Right lobe of liver (tissue), 6 donors: ENCODE data around the gene DNMT3A. TPM values are rescaled to one million over a fixed set of nuclear protein-coding genes. Genes with fewer than 3 reads are reported as not detected.

Source experiments
- ATAC-seq, 4 donors: fragments of 200-7000 bp; cut with Tn5 transposase; one replicate each; pipeline ENCODE4 v1.9.1; 2020; ENCODE audit warnings: mild to moderate bottlenecking in 4 of 4, moderate library complexity in 4 of 4
- DNase-seq, 3 donors: peaks; one replicate each; pipeline ENCODE4 v3.0.0-alpha.2; 2020
- H3K27ac ChIP-seq, 3 donors: fragments of 200-600 bp; one replicate each; pipeline ENCODE4 v1.8.0; 2022
- H3K27me3 ChIP-seq, 2 donors: fragments of 200-600 bp; one replicate each; pipeline ENCODE4 v1.8.0; 2022
- H3K36me3 ChIP-seq, 4 donors: fragments of 200-600 bp; sonication (generic) in 1 of 4; one replicate each; pipeline versions ENCODE4 v1.5.1 to v1.8.0; 2017 to 2022; ENCODE audit warnings: control low read depth in 1 of 4
- H3K4me1 ChIP-seq, 4 donors: fragments of 200-600 bp; sonication (generic) in 1 of 4; one replicate each; pipeline versions ENCODE4 v1.5.1 to v1.8.0; 2017 to 2022; ENCODE audit warnings: control low read depth in 1 of 4
- H3K4me3 ChIP-seq, 3 donors: fragments of 200-600 bp; one replicate each; pipeline ENCODE4 v1.8.0; 2022
- H3K9me3 ChIP-seq, 4 donors: fragments of 200-600 bp; sonication (generic) in 1 of 4; one replicate each; pipeline versions ENCODE4 v1.5.1 to v1.8.0; 2017 to 2022; ENCODE audit warnings: control low read depth in 1 of 4
- POLR2A ChIP-seq: fragments of 450-650 bp; IDR thresholded peaks from one replicate; pipeline ENCODE4 v1.6.1; 2017; ENCODE audit warnings: antibody characterized with exemption, mild to moderate bottlenecking
- whole genome bisulfite sequencing: methylation state at CpG from one replicate; pipeline ENCODE4 v1.1.6; 2018; ENCODE audit warnings: low coverage, low lambda C conversion rate; ENCODE audit not compliant: insufficient coverage; ENCODE audit errors: missing lambda C conversion rate; 5-methylcytosine and 5-hydroxymethylcytosine counted together
- intact Hi-C, 2 donors: fragments of 100-400 bp; cut with DNase I; formaldehyde crosslinking; loops; one replicate each; pipeline versions ENCODE4 v1.11.2 to v1.14.1; 2022
- total RNA-seq, 6 experiments: library from RNA; depleted of rRNA in 2 of 6; stranded (reverse); fragments of >200 nt in 2 of 6; fragmentation: NEBNext Ultra II Directional in 3 of 6; extraction: Animal tissue kit (Norgen Biotek cat#: 25700) in 3 of 6; gene quantifications; one replicate each; pipeline versions ENCODE4 v1.1.0 to v1.2.4, GENCODE V29; 2016 to 2023
- TF ChIP-seq, protein P1 (sequence below), 4 donors: fragments of 200-600 bp in 3 of 4; fragments of 450-650 bp in 1 of 4; IDR thresholded peaks; one replicate each; pipeline versions ENCODE4 v1.5.1 to v1.8.0; 2016 to 2022; ENCODE audit warnings: antibody characterized with exemption in 4 of 4, mild to moderate bottlenecking in 2 of 4
- donor health status: DM: no; HTN: yes; CAD: no.
- donor health status: DM: no; HTN: no; CAD: no.
- donor health status: DM: no; HTN: no; CAD: no.
- donor health status: DM: no; HTN: yes; CAD: no.
- donor health status: DM: no; HTN: yes; CAD: no.

The DNMT3A gene
- total RNA-seq, 6 experiments from 2014 or later = 4.9 to 13.3 (median 9.3) TPM

- TF ChIP-seq, protein P1, sequence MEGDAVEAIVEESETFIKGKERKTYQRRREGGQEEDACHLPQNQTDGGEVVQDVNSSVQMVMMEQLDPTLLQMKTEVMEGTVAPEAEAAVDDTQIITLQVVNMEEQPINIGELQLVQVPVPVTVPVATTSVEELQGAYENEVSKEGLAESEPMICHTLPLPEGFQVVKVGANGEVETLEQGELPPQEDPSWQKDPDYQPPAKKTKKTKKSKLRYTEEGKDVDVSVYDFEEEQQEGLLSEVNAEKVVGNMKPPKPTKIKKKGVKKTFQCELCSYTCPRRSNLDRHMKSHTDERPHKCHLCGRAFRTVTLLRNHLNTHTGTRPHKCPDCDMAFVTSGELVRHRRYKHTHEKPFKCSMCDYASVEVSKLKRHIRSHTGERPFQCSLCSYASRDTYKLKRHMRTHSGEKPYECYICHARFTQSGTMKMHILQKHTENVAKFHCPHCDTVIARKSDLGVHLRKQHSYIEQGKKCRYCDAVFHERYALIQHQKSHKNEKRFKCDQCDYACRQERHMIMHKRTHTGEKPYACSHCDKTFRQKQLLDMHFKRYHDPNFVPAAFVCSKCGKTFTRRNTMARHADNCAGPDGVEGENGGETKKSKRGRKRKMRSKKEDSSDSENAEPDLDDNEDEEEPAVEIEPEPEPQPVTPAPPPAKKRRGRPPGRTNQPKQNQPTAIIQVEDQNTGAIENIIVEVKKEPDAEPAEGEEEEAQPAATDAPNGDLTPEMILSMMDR (IDR thresholded peaks at IDR 0.05) = no peak
- TF ChIP-seq POLR2A = no peak
- H3K27me3 ChIP-seq = no peaks in the 10 kb centered on the region
- no peaks in the 10 kb centered on the region for H3K9me3 ChIP-seq
- no peaks in the 10 kb centered on the region for H3K4me1 ChIP-seq
- intact Hi-C loops = no loop called here
- H3K4me3 ChIP-seq = no peak overlapping the region
- ATAC-seq (peak in 3 of 4 donors; percentile 22 to 51 (median 25)), DNase-seq (no peak)
- 71% methylated on average over 4 of the region's 8 CpGs for WGBS
- H3K36me3 ChIP-seq = peaks cover 0 to 6% (median 0%) of the 10 kb centered on the region in 4 donors
- H3K27ac ChIP-seq = no peak overlapping the region
Observed at GRCh38 chr2:25301453-25302352, 40.0 kb downstream of the DNMT3A start.

DNA sequence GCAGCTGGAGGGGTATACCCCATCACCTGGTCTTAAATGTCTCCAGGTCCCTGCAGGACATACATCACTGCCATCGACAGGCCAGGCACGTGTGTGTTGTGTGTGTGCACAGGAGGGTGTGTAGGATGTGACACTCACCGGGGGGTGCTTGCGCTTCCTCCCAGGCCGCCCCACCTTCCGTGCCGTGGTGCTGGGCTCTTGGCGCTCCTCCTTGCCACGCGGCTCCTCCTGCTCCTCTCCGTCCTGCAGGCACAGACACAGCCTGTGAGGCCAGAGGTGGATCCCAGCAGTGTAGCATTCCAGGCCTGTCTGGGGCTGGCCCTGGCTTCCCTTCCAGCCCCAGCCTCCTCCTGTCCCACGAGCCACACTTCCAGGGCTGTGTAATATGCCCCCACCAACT, 41.7 kb downstream of the DNMT3A start:
- intact Hi-C loops = no loop called here
- WGBS = 93% methylated on average over 4 of the region's 12 CpGs
- DNase-seq = no peak
- Histone ChIP-seq H3K27me3 (no peaks in the 10 kb centered on the region), H3K4me1 (no peaks in the 10 kb centered on the region), H3K9me3 (no peaks in the 10 kb centered on the region), H3K27ac (no peak overlapping the region), H3K4me3 (no peak overlapping the region), H3K36me3 (peaks cover 0 to 6% (median 0%) of the 10 kb centered on the region in 4 donors)
- no peak for TF ChIP-seq POLR2A
- TF ChIP-seq, protein P1 (IDR thresholded peaks at IDR 0.05) = no peak
- ATAC-seq = no peak

DNA sequence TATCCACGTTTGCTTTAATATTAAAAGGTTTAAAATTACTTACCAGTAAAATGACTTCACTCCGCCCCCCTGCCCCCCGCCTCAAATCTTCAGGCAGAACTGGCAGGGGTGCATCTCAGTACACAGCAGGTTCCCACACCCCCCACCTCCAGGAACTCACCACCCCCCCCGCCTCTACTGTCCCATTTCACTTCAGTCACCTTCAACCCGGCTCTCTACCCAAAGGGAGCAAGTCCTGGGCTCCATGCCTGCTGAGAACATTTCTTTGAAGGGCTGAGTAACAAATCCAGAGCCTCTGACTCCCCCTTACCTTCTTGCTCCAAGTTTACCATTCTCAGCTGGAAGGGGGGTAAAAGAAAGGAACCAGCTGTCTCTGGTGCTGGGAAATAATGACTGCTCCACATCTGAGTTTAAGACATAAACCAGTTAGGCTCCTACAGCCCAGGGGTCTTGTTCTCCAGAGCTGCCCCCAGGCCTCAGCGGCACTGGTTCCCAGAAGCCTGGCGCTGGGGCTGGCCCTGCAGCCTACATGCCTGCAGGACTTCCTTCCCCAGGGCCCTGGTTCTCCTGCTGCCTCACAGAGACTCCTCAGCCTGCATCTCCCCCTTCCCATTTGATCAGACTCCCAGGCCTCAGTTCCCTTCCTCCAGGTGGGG, 42.8 kb downstream of the DNMT3A start:
- Histone ChIP-seq H3K4me1 (peaks cover 0 to 5% (median 0%) of the 10 kb centered on the region in 4 donors), H3K27ac (no peak overlapping the region), H3K36me3 (peaks cover 0 to 6% (median 0%) of the 10 kb centered on the region in 4 donors), H3K27me3 (no peaks in the 10 kb centered on the region), H3K9me3 (no peaks in the 10 kb centered on the region), H3K4me3 (no peak overlapping the region)
- ATAC-seq = no peak
- 97% methylated on average over 5 of the region's 7 CpGs for WGBS
- no peak for TF ChIP-seq POLR2A
- TF ChIP-seq, protein P1 (IDR thresholded peaks at IDR 0.05) = no peak
- DNase-seq = no peak
- intact Hi-C loops = no loop called here

DNA sequence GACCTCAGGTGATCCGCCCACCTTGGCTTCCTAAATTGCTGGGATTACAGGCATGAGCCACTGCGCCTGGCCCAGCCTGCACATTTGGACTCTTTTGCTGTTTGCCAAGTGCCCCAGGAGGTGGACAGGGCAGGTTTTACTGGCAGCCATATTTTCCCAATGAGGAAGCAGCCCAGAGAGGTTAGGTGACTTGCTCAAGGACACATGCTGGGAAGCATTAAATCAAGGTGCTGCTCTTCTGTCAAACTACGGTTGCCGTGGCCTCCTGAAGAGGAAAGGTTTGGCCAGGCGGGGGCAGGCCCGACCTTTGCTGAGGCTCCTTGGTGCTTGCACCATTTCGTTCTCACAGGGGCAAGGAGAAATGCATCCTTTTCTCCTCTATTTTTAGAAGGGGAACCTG, 44.0 kb downstream of the DNMT3A start:
- TF ChIP-seq POLR2A = no peak
- TF ChIP-seq, protein P1 (IDR thresholded peaks at IDR 0.05) = no peak
- no peak for ATAC-seq
- peaks cover 0 to 6% (median 0%) of the 10 kb centered on the region in 4 donors for H3K36me3 ChIP-seq
- 71% methylated on average over 6 of the region's 7 CpGs for WGBS
- no peak for DNase-seq
- no peaks in the 10 kb centered on the region for H3K27me3 ChIP-seq
- intact Hi-C loops = no loop called here
- H3K9me3 ChIP-seq = no peaks in the 10 kb centered on the region
- H3K4me1 ChIP-seq = peaks cover 0 to 6% (median 0%) of the 10 kb centered on the region in 4 donors
- H3K27ac ChIP-seq = no peak overlapping the region
- H3K4me3 ChIP-seq = no peak overlapping the region
